Measurements from ENCODE around the gene NXPE4.
"Not testable (repeated sequence)": the region's sequence is repeated elsewhere in the genome, so short reads cannot be mapped to it uniquely, and the experiment has no call there.

- TF ChIP-seq CTCF (IDR thresholded peaks at IDR 0.05; ENCODE audit: insufficient read depth, low read length); GABPA (IDR thresholded peaks at IDR 0.05; ENCODE audit: low read depth); POLR2AphosphoS5 (IDR thresholded peaks at IDR 0.05; ENCODE audit: low read depth); REST (IDR thresholded peaks at IDR 0.05; ENCODE audit: insufficient replicate concordance, low read depth): not testable (repeated sequence)
Measured at GRCh38 chr11:114606802-114607075, 11.2 kb upstream of the NXPE4 start.

Data from HL-60 (cell line).